Trophoblast cell (in vitro differentiated cells and primary cell): ENCODE data around the gene IFT74.

Source experiments
- DNase-seq, 2 donors: peaks; one replicate each; pipeline ENCODE4 v3.0.0-alpha.2; 2016
- H2AFZ ChIP-seq: 2 replicates; pipeline ENCODE4 v1.6.1; 2013; ENCODE audit warnings: low read length, moderate library complexity, mild to moderate bottlenecking; ENCODE audit not compliant: insufficient read depth, poor library complexity
- H2AK5ac ChIP-seq: 2 replicates; pipeline ENCODE4 v1.6.1; 2013; ENCODE audit warnings: mild to moderate bottlenecking, low read length
- H2BK120ac ChIP-seq: 2 replicates; pipeline ENCODE4 v1.6.1; 2013; ENCODE audit warnings: low read length, mild to moderate bottlenecking, moderate library complexity; ENCODE audit not compliant: insufficient read depth, poor library complexity
- H2BK12ac ChIP-seq: 2 replicates; pipeline ENCODE4 v1.6.1; 2013; ENCODE audit warnings: mild to moderate bottlenecking, low read length, moderate library complexity
- H2BK5ac ChIP-seq: 2 replicates; pipeline ENCODE4 v1.6.1; 2013; ENCODE audit warnings: low read length, low read depth, moderate library complexity, mild to moderate bottlenecking; ENCODE audit not compliant: poor library complexity
- H3K14ac ChIP-seq: 2 replicates; pipeline ENCODE4 v1.6.1; 2013; ENCODE audit warnings: mild to moderate bottlenecking, low read length
- H3K18ac ChIP-seq: 2 replicates; pipeline ENCODE4 v1.6.1; 2013; ENCODE audit warnings: mild to moderate bottlenecking, low read length
- H3K23ac ChIP-seq: 2 replicates; pipeline ENCODE4 v1.6.1; 2013; ENCODE audit warnings: low read length
- H3K27ac ChIP-seq: 2 replicates; pipeline ENCODE4 v1.5.1; 2013; ENCODE audit warnings: low read depth, mild to moderate bottlenecking, inconsistent platforms, low read length, moderate library complexity
- H3K27me3 ChIP-seq: 2 replicates; pipeline ENCODE4 v1.6.1; 2013; ENCODE audit warnings: inconsistent platforms, mild to moderate bottlenecking, low read length, moderate library complexity; ENCODE audit not compliant: insufficient read depth
- H3K36me3 ChIP-seq, 2 experiments: 1 replicate in 1 of 2; 2 replicates in 1 of 2; pipeline ENCODE4 v1.6.1; 2013; ENCODE audit warnings: low read length in 2 of 2, mild to moderate bottlenecking in 2 of 2, moderate library complexity in 1 of 2; ENCODE audit not compliant: insufficient read depth in 2 of 2, control insufficient read depth in 1 of 2
- H3K4ac ChIP-seq: 2 replicates; pipeline ENCODE4 v1.6.1; 2013; ENCODE audit warnings: low read depth, mild to moderate bottlenecking, low read length, moderate library complexity
- H3K4me1 ChIP-seq, 2 experiments: 1 replicate in 1 of 2; 2 replicates in 1 of 2; pipeline ENCODE4 v1.6.1; 2013; ENCODE audit warnings: low read length in 2 of 2, mild to moderate bottlenecking in 2 of 2, moderate library complexity in 1 of 2; ENCODE audit not compliant: insufficient read depth in 2 of 2, control insufficient read depth in 1 of 2
- H3K4me2 ChIP-seq: 2 replicates; pipeline ENCODE4 v1.6.1; 2013; ENCODE audit warnings: inconsistent platforms, mild to moderate bottlenecking, low read length, moderate library complexity
- H3K4me3 ChIP-seq: 2 replicates; pipeline ENCODE4 v1.5.1; 2013; ENCODE audit warnings: mild to moderate bottlenecking, low read depth, low read length, inconsistent platforms
- H3K79me1 ChIP-seq: one replicate; pipeline ENCODE4 v1.6.1; 2013; ENCODE audit warnings: low read length
- H3K79me2 ChIP-seq: 2 replicates; pipeline ENCODE4 v1.6.1; 2013; ENCODE audit warnings: low read length, mild to moderate bottlenecking; ENCODE audit not compliant: control insufficient read depth, insufficient read depth, poor library complexity
- H3K9ac ChIP-seq: 2 replicates; pipeline ENCODE4 v1.6.1; 2013; ENCODE audit warnings: mild to moderate bottlenecking, low read length
- H3K9me3 ChIP-seq: 2 replicates; pipeline ENCODE4 v1.6.1; 2013; ENCODE audit warnings: low read depth, mild to moderate bottlenecking, control low read depth, inconsistent platforms, low read length; ENCODE audit not compliant: insufficient read depth
- H4K12ac ChIP-seq: 2 replicates; pipeline ENCODE4 v1.6.1; 2013; ENCODE audit warnings: low read depth, mild to moderate bottlenecking, low read length, moderate library complexity
- H4K8ac ChIP-seq: 2 replicates; pipeline ENCODE4 v1.6.1; 2013; ENCODE audit warnings: low read depth, mild to moderate bottlenecking, low read length, moderate library complexity
- H4K91ac ChIP-seq: one replicate; pipeline ENCODE4 v1.6.1; 2013; ENCODE audit warnings: low read depth, mild to moderate bottlenecking, low read length, moderate library complexity
- WGBS: extraction: QIAGEN DNeasy Blood & Tissue Kit; methylation state at CpG from one replicate; pipeline ENCODE4 v1.1.7; 2013; ENCODE audit warnings: missing lambda C conversion rate; ENCODE audit not compliant: insufficient read length, insufficient coverage; ENCODE audit errors: extremely low coverage; 5-methylcytosine and 5-hydroxymethylcytosine counted together

IFT74 gene

GRCh38 chr9:27029186-27029585, 73.0 kb downstream of the IFT74 start:
- H2BK120ac ChIP-seq = no peak overlapping the region
- H3K79me1 ChIP-seq = no peaks in the 10 kb centered on the region
- WGBS = no CpG with 5 or more reads among the region's 7 CpGs
- H3K9me3 ChIP-seq = no peaks in the 10 kb centered on the region
- H3K4me1 ChIP-seq = no peaks in the 10 kb centered on the region
- peaks cover 4% of the 10 kb centered on the region in 2 experiments for H3K36me3 ChIP-seq
- no peak overlapping the region for H3K23ac ChIP-seq
- no peak overlapping the region for H4K91ac ChIP-seq
- no peaks in the 10 kb centered on the region for H3K79me2 ChIP-seq
- no peaks in the 10 kb centered on the region for H3K27me3 ChIP-seq
- no peak overlapping the region for H3K27ac ChIP-seq
- H2BK12ac ChIP-seq = no peak overlapping the region
- no peak overlapping the region for H4K8ac ChIP-seq
- H3K4ac ChIP-seq = no peak overlapping the region
- no peak overlapping the region for H2AK5ac ChIP-seq
- no peak overlapping the region for H3K4me2 ChIP-seq
- H3K4me3 ChIP-seq = no peak overlapping the region
- no peak overlapping the region for H3K14ac ChIP-seq
- H3K9ac ChIP-seq = no peak overlapping the region
- no peak overlapping the region for H2AFZ ChIP-seq
- DNase-seq = no peak
- H3K18ac ChIP-seq = no peak overlapping the region
- no peak overlapping the region for H2BK5ac ChIP-seq
- no peak overlapping the region for H4K12ac ChIP-seq

DNA sequence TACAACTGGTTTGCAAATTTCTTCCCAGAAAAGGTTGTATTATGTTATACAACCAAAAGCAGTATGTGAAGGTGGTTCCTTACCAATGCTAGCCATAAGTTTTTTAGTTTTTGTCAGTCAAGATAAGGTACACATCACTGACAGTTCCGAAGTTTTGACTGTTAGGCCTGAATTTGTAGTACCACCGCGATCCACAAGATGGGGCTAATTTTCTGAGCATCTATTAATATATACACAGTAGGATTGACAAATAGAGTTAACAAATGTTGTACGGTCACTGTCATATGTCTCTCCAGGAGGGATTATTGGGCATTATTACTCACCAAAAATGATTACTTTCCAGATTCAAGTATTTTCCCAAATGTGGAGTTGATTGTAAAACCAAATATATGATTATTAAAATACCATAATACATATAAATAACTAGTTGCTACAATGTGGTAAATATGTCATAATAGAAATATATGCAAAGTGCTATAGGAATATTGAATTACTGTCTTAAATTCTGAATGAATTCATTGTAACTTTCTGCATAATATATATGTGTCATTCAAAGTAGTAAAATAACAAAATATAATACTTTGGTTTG, 77.7 kb downstream of the IFT74 start:
- no CpG with 5 or more reads among the region's 4 CpGs for WGBS
- Histone ChIP-seq H4K91ac (no peak overlapping the region), H3K27ac (no peak overlapping the region), H3K18ac (no peak overlapping the region), H3K36me3 (peaks cover 0 to 1% of the 10 kb centered on the region in 2 experiments), H3K79me1 (no peaks in the 10 kb centered on the region), H3K4ac (no peak overlapping the region), H3K4me2 (no peak overlapping the region), H2BK5ac (no peak overlapping the region), H3K4me1 (no peaks in the 10 kb centered on the region), H3K79me2 (no peaks in the 10 kb centered on the region), H3K9ac (no peak overlapping the region), H2BK120ac (no peak overlapping the region), H3K4me3 (no peak overlapping the region), H3K27me3 (no peaks in the 10 kb centered on the region), H4K12ac (no peak overlapping the region), H2BK12ac (no peak overlapping the region), H4K8ac (no peak overlapping the region), H2AK5ac (no peak overlapping the region), H2AFZ (no peak overlapping the region), H3K9me3 (no peaks in the 10 kb centered on the region), H3K14ac (no peak overlapping the region), H3K23ac (no peak overlapping the region)
- DNase-seq = peak; percentile 49 to 88

DNA sequence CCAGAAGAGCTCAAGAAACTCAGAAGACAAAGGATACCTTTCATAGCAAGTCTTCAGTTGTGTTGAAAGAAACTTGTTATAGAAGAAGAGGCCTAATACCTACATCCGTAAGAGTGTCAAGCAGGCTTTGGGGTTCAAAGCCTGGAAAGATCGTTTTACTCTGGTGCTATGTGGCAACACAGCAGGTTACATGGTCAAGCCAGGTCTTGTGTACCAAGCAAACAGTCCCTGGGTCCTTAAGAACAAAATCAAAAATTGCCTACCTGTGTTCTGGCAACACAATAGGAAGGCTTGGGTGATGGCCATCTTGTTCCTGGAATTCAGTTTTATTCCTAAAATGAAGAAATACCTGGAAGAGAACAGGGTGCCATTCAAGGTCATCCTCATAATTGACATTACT, 81.3 kb downstream of the IFT74 start:
- H3K9me3 ChIP-seq = no peaks in the 10 kb centered on the region
- no peak for DNase-seq
- no peak overlapping the region for H3K4me2 ChIP-seq
- no peaks in the 10 kb centered on the region for H3K4me1 ChIP-seq
- no peak overlapping the region for H2BK12ac ChIP-seq
- WGBS = no CpG with 5 or more reads among the region's 2 CpGs
- H3K4me3 ChIP-seq = no peak overlapping the region
- no peaks in the 10 kb centered on the region for H3K79me2 ChIP-seq
- H4K8ac ChIP-seq = no peak overlapping the region
- H3K36me3 ChIP-seq = no peaks in the 10 kb centered on the region
- no peaks in the 10 kb centered on the region for H3K27me3 ChIP-seq
- no peak overlapping the region for H2BK5ac ChIP-seq
- H4K12ac ChIP-seq = no peak overlapping the region
- no peak overlapping the region for H3K9ac ChIP-seq
- H3K14ac ChIP-seq = no peak overlapping the region
- H4K91ac ChIP-seq = no peak overlapping the region
- H2AK5ac ChIP-seq = no peak overlapping the region
- no peak overlapping the region for H3K4ac ChIP-seq
- H2AFZ ChIP-seq = no peak overlapping the region
- no peak overlapping the region for H3K27ac ChIP-seq
- no peak overlapping the region for H3K23ac ChIP-seq
- H3K18ac ChIP-seq = no peak overlapping the region
- H2BK120ac ChIP-seq = no peak overlapping the region
- no peaks in the 10 kb centered on the region for H3K79me1 ChIP-seq

DNA sequence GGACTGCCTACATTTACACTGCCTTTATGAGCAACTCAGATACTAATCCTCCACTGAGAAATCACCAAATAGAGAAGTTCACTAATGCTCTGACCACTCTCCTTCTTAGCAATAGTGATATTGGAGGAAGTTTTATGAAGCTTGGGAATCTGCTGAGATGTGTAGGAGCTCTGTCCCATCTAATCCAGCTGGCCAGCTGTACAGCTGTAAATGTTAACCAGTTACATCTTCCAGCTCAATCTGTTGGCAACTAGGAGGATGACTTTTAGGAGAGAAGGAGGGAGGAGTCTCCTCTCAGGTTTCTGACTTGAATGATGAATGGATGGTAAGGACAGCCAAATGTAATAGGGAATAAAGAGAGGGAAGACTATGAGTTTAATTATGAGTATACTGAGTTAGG, 85.5 kb downstream of the IFT74 start:
- no peak overlapping the region for H3K18ac ChIP-seq
- H2BK120ac ChIP-seq = no peak overlapping the region
- H3K23ac ChIP-seq = no peak overlapping the region
- no peaks in the 10 kb centered on the region for H3K36me3 ChIP-seq
- H3K27me3 ChIP-seq = no peaks in the 10 kb centered on the region
- no peak overlapping the region for H2AFZ ChIP-seq
- H4K12ac ChIP-seq = no peak overlapping the region
- H3K79me2 ChIP-seq = no peaks in the 10 kb centered on the region
- no peak overlapping the region for H2BK5ac ChIP-seq
- no peak overlapping the region for H2AK5ac ChIP-seq
- no peaks in the 10 kb centered on the region for H3K79me1 ChIP-seq
- no peak overlapping the region for H3K4ac ChIP-seq
- H3K4me1 ChIP-seq = no peaks in the 10 kb centered on the region
- H3K4me2 ChIP-seq = no peak overlapping the region
- H4K91ac ChIP-seq = no peak overlapping the region
- DNase-seq = no peak
- no peak overlapping the region for H3K14ac ChIP-seq
- no peak overlapping the region for H4K8ac ChIP-seq
- no peaks in the 10 kb centered on the region for H3K9me3 ChIP-seq
- H3K9ac ChIP-seq = no peak overlapping the region
- no peak overlapping the region for H3K4me3 ChIP-seq
- H2BK12ac ChIP-seq = no peak overlapping the region
- no peak overlapping the region for H3K27ac ChIP-seq
